K562 (cell line): ENCODE measurements around the gene RAP1GAP2. TPM values are rescaled to one million over a fixed set of nuclear protein-coding genes. Genes with fewer than 3 reads are reported as not detected.

Experiments used
- CBFA2T2 ChIP-seq: fragments of 450-650 bp; conservative IDR thresholded peaks from 2 replicates; pipeline ENCODE4 v1.6.1; 2017; ENCODE audit warnings: mild to moderate bottlenecking
- CREB1 ChIP-seq, 2 experiments: sonication (generic) in 1 of 2; formaldehyde crosslinking in 1 of 2; IDR thresholded peaks; 2 replicates each; pipeline versions ENCODE4 v1.6.1 to v1.8.0; 2012 to 2022; ENCODE audit warnings: inconsistent platforms in 1 of 2, mild to moderate bottlenecking in 1 of 2, missing genetic modification reagents in 1 of 2, moderate library complexity in 1 of 2
- E2F3 ChIP-seq: fragments of 250-450 bp; sonication (Bioruptor Pico); IDR thresholded peaks from 2 replicates; pipeline ENCODE4 v1.4.0; 2020; ENCODE audit warnings: mild to moderate bottlenecking
- GTF2E2 ChIP-seq: fragments of 200-800 bp; sonication (Bioruptor generic); IDR thresholded peaks from 2 replicates; pipeline ENCODE4 v1.6.1; 2016; ENCODE audit warnings: missing genetic modification characterization, missing compliant biosample characterization
- KAT7 ChIP-seq: sonication (generic); formaldehyde crosslinking; IDR thresholded peaks from 2 replicates; pipeline ENCODE4 v1.8.0; 2022; ENCODE audit warnings: missing genetic modification reagents, mild to moderate bottlenecking, borderline replicate concordance
- MCM2 ChIP-seq: fragments of 450-650 bp; IDR thresholded peaks from 2 replicates; pipeline ENCODE4 v1.6.1; 2017; ENCODE audit warnings: low read depth, mild to moderate bottlenecking
- MIER1 ChIP-seq: fragments of 450-650 bp; IDR thresholded peaks from 2 replicates; pipeline ENCODE4 v1.6.1; 2016; ENCODE audit warnings: antibody characterized with exemption, mild to moderate bottlenecking, low read depth
- RFX7 ChIP-seq: fragments of 250-450 bp; sonication (Bioruptor Pico); IDR thresholded peaks from 2 replicates; pipeline ENCODE4 v1.5.1; 2021; ENCODE audit warnings: mild to moderate bottlenecking
- SREBF2 ChIP-seq: sonication (generic); formaldehyde crosslinking; IDR thresholded peaks from 2 replicates; pipeline ENCODE4 v1.4.0; 2020; ENCODE audit warnings: mild to moderate bottlenecking, missing genetic modification reagents
- TAF7 ChIP-seq: fragments of 450-650 bp; IDR thresholded peaks from 2 replicates; pipeline ENCODE4 v1.6.1; 2016; ENCODE audit warnings: missing genetic modification characterization, missing compliant biosample characterization
- TBL1XR1 ChIP-seq, 2 experiments: IDR thresholded peaks; 2 replicates each; pipeline ENCODE4 v1.6.1; 2012; ENCODE audit warnings: improper control_type of control experiment in 2 of 2, low read length in 2 of 2, mild to moderate bottlenecking in 1 of 2
- TEAD1 ChIP-seq, 2 experiments: fragments of 450-650 bp in 1 of 2; sonication (generic) in 1 of 2; formaldehyde crosslinking; IDR thresholded peaks; 2 replicates each; pipeline versions ENCODE4 v1.4.0 to v1.8.0; 2020 to 2022; ENCODE audit warnings: mild to moderate bottlenecking in 2 of 2, missing genetic modification reagents in 1 of 2
- TSC22D4 ChIP-seq: fragments of 450-650 bp; IDR thresholded peaks from 2 replicates; pipeline ENCODE4 v1.6.1; 2016; ENCODE audit warnings: missing genetic modification characterization, missing biosample characterization, control low read depth
- ZNF644 ChIP-seq: fragments of 200-800 bp; sonication (Bioruptor generic); IDR thresholded peaks from 2 replicates; pipeline ENCODE4 v1.6.1; 2016; ENCODE audit warnings: low read depth, missing genetic modification characterization, missing compliant biosample characterization
- polyA plus RNA-seq, 8 experiments: library from polyadenylated mRNA; depleted of rRNA in 4 of 8; stranded (reverse) in 5 of 8; unstranded in 3 of 8; fragments of >200 nt; fragmentation: Nextera tagmentation in 2 of 8; fragmentation: Illumina TruSeq in 1 of 8; extraction: Ambion mirVana in 2 of 8; extraction: Trizol in 1 of 8; gene quantifications; 2 replicates each; pipeline versions ENCODE4 v1.2.1 to v1.2.3, GENCODE V29; 2011 to 2014; ENCODE audit warnings: inconsistent platforms in 1 of 8, missing spikeins in 1 of 8
- total RNA-seq, 7 experiments: library from RNA; depleted of rRNA in 6 of 7; stranded (reverse); fragments of >200 nt in 6 of 7; fragmentation: Illumina TruSeq in 2 of 7; extraction: Trizol in 2 of 7; gene quantifications; 2 replicates each; pipeline versions ENCODE4 v1.2.1 to v1.2.3, GENCODE V29; 2011 to 2021; ENCODE audit warnings: low replicate concordance in 1 of 7
- TF ChIP-seq, protein P1 (sequence below): sonication (generic); formaldehyde crosslinking; IDR thresholded peaks from 2 replicates; pipeline ENCODE4 v1.8.0; 2022; ENCODE audit warnings: mild to moderate bottlenecking, missing genetic modification reagents
- TF ChIP-seq, protein P2 (sequence below): fragments of 450-650 bp; formaldehyde crosslinking; IDR thresholded peaks from 2 replicates; pipeline ENCODE4 v1.4.0; 2022; ENCODE audit warnings: missing genetic modification characterization
- TF ChIP-seq, protein P3 (sequence below), 2 experiments: fragments of 450-650 bp; conservative IDR thresholded peaks; 2 replicates each; pipeline ENCODE4 v1.6.1; 2017; ENCODE audit warnings: mild to moderate bottlenecking in 2 of 2, moderate library complexity in 2 of 2
- TF ChIP-seq, protein P4 (sequence below), 3 experiments: fragments of 200-800 bp in 1 of 3; sonication (Bioruptor generic) in 1 of 3; sonication (generic) in 1 of 3; formaldehyde crosslinking in 1 of 3; IDR thresholded peaks; 2 replicates each; pipeline versions ENCODE4 v1.6.1 to v1.8.0; 2016 to 2022; ENCODE audit warnings: mild to moderate bottlenecking in 2 of 3, missing compliant biosample characterization in 2 of 3, missing genetic modification characterization in 2 of 3, missing genetic modification reagents in 1 of 3
- TF ChIP-seq, protein P5 (sequence below): sonication (generic); formaldehyde crosslinking; IDR thresholded peaks from 2 replicates; pipeline ENCODE4 v1.8.0; 2023; ENCODE audit warnings: mild to moderate bottlenecking, missing genetic modification reagents
- TF ChIP-seq, protein P6 (sequence below): fragments of 450-650 bp; formaldehyde crosslinking; IDR thresholded peaks from 2 replicates; pipeline ENCODE4 v1.4.0; 2022; ENCODE audit warnings: missing genetic modification characterization

The RAP1GAP2 gene
- total and polyA plus RNA-seq, 9 of the 15 experiments (the other 6 are each of a cell fraction or from before 2014, with no cell fraction given), result 0.01 to 1.3 (median 0.42) TPM; not detected in 1

DNA sequence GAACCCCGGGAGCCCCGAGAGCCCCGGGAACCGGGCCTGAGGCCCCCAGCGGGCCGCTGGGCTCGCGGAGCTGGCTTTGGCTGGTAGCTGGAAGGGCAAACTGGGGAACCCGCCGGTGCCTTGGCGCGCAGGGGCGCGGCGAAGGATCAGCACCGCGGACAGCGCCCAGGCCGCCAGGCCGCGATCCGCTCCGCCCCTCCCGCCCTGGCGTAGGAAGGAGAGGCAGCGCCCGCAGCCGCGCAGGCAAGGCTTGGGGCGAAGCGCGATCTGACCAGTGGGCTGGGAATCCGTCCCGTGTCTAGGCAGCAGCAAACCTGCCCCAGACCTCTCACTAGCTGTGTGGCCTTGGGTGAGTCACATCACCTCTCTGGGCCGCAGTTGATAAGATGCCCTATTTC lies 46.5 kb upstream of the RAP1GAP2 start (continued):
- TF ChIP-seq, protein P1, sequence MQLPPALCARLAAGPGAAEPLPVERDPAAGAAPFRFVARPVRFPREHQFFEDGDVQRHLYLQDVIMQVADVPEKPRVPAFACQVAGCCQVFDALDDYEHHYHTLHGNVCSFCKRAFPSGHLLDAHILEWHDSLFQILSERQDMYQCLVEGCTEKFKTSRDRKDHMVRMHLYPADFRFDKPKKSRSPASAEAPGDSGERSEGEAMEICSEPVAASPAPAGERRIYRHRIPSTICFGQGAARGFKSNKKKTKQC, result peak; percentile 96
- TF ChIP-seq TAF7 (tag), result no peak
- TF ChIP-seq ZNF644 (tag), result no peak
- TF ChIP-seq, protein P2, sequence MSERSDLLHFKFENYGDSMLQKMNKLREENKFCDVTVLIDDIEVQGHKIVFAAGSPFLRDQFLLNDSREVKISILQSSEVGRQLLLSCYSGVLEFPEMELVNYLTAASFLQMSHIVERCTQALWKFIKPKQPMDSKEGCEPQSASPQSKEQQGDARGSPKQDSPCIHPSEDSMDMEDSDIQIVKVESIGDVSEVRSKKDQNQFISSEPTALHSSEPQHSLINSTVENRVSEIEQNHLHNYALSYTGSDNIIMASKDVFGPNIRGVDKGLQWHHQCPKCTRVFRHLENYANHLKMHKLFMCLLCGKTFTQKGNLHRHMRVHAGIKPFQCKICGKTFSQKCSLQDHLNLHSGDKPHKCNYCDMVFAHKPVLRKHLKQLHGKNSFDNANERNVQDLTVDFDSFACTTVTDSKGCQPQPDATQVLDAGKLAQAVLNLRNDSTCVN (CRISPR knock-in tag), result no peak
- no peak for TF ChIP-seq SREBF2
- TF ChIP-seq, protein P3, sequence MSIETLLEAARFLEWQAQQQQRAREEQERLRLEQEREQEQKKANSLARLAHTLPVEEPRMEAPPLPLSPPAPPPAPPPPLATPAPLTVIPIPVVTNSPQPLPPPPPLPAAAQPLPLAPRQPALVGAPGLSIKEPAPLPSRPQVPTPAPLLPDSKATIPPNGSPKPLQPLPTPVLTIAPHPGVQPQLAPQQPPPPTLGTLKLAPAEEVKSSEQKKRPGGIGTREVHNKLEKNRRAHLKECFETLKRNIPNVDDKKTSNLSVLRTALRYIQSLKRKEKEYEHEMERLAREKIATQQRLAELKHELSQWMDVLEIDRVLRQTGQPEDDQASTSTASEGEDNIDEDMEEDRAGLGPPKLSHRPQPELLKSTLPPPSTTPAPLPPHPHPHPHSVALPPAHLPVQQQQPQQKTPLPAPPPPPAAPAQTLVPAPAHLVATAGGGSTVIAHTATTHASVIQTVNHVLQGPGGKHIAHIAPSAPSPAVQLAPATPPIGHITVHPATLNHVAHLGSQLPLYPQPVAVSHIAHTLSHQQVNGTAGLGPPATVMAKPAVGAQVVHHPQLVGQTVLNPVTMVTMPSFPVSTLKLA (conservative IDR thresholded peaks at IDR 0.05), result peak in 1 of 2 experiments; percentile 41; a peak in 1 of 4 replicates
- TF ChIP-seq, protein P4, sequence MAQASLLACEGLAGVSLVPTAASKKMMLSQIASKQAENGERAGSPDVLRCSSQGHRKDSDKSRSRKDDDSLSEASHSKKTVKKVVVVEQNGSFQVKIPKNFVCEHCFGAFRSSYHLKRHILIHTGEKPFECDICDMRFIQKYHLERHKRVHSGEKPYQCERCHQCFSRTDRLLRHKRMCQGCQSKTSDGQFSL (CRISPR knock-in tag; IDR thresholded peaks at IDR 0.05), result no peak
- TF ChIP-seq, protein P4 (tag; IDR thresholded peaks at IDR 0.05), result no peak
- TF ChIP-seq RFX7 (CRISPR knock-in tag), result no peak
- TF ChIP-seq TEAD1 (CRISPR knock-in tag; IDR thresholded peaks at IDR 0.05), result peak in 1 of 2 experiments; percentile 62; a peak in 1 of 4 replicates
- TF ChIP-seq TSC22D4 (tag), result no peak
- TF ChIP-seq MCM2, result no peak
- TF ChIP-seq, protein P5, sequence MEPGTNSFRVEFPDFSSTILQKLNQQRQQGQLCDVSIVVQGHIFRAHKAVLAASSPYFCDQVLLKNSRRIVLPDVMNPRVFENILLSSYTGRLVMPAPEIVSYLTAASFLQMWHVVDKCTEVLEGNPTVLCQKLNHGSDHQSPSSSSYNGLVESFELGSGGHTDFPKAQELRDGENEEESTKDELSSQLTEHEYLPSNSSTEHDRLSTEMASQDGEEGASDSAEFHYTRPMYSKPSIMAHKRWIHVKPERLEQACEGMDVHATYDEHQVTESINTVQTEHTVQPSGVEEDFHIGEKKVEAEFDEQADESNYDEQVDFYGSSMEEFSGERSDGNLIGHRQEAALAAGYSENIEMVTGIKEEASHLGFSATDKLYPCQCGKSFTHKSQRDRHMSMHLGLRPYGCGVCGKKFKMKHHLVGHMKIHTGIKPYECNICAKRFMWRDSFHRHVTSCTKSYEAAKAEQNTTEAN, result no peak
- no peak for TF ChIP-seq CBFA2T2
- TF ChIP-seq, protein P6, sequence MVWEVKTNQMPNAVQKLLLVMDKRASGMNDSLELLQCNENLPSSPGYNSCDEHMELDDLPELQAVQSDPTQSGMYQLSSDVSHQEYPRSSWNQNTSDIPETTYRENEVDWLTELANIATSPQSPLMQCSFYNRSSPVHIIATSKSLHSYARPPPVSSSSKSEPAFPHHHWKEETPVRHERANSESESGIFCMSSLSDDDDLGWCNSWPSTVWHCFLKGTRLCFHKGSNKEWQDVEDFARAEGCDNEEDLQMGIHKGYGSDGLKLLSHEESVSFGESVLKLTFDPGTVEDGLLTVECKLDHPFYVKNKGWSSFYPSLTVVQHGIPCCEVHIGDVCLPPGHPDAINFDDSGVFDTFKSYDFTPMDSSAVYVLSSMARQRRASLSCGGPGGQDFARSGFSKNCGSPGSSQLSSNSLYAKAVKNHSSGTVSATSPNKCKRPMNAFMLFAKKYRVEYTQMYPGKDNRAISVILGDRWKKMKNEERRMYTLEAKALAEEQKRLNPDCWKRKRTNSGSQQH (CRISPR knock-in tag), result no peak
- TF ChIP-seq GTF2E2 (tag), result no peak
- TF ChIP-seq CREB1 (IDR thresholded peaks at IDR 0.05), result no peak
- peak; percentile 63 for TF ChIP-seq CREB1 (CRISPR knock-in tag; IDR thresholded peaks at IDR 0.05)
- TF ChIP-seq TBL1XR1 (IDR thresholded peaks at IDR 0.05; ENCODE audit: low read length in 2 of 2), result no peak
- peak; percentile 88 for TF ChIP-seq MIER1
- TF ChIP-seq E2F3 (CRISPR knock-in tag), result no peak
- peak; percentile 51; the same call in 1 of the 2 replicates for TF ChIP-seq KAT7 (CRISPR knock-in tag)
